Umbilical cord (tissue), 2 donors: ENCODE results near the gene KLRC4. TPM values are rescaled to one million over a fixed set of nuclear protein-coding genes. Genes with fewer than 3 reads are reported as not detected.
"Not testable (repeated sequence)": the region's sequence is repeated elsewhere in the genome, so short reads cannot be mapped to it uniquely, and the experiment has no call there.

Experiments
- DNase-seq: peaks from one replicate; pipeline ENCODE4 v3.0.0-alpha.2; 2015; ENCODE audit warnings: low spot score
- total RNA-seq: library from RNA; depleted of rRNA; stranded (reverse); fragments of >200 nt; gene quantifications from one replicate; pipeline ENCODE4 v1.2.3, GENCODE V29; 2014; ENCODE audit warnings: low replicate concordance; ENCODE audit not compliant: insufficient read depth

The KLRC4 gene
- total RNA-seq: 12.8 TPM

GRCh38 chr12:10409392-10409791 is at the start of gene KLRC4:
KLRC4 (minus strand) TSS chr12:10409757; CDS start chr12:10409575, 182 bp downstream.
- no peak for DNase-seq

GRCh38 chr12:10457760-10458159 is 48.2 kb upstream of the KLRC4 start:
- no peak for DNase-seq

GRCh38 chr12:10456856-10457255 is 47.3 kb upstream of the KLRC4 start:
- DNase-seq: no peak

GRCh38 chr12:10455766-10456165 is 46.2 kb upstream of the KLRC4 start:
- DNase-seq: no peak

- no peak for DNase-seq
Measured at GRCh38 chr12:10454531-10454930, 45.0 kb upstream of the KLRC4 start.

- DNase-seq: no peak
Measured at GRCh38 chr12:10453156-10453555, 43.6 kb upstream of the KLRC4 start, which contains the start of gene KLRC1. KLRC1 (minus strand) TSS chr12:10453377; CDS start chr12:10451156, 2,221 bp downstream.

GRCh38 chr12:10448236-10448635 is 38.7 kb upstream of the KLRC4 start:
- DNase-seq: no peak

- not testable (repeated sequence) for DNase-seq
Measured at GRCh38 chr12:10446052-10446451, 36.5 kb upstream of the KLRC4 start.

GRCh38 chr12:10441144-10441543 is 31.6 kb upstream of the KLRC4 start:
- not testable (repeated sequence) for DNase-seq

GRCh38 chr12:10439608-10440274 is 30.2 kb upstream of the KLRC4 start:
- DNase-seq: not testable (repeated sequence)

GRCh38 chr12:10437601-10438000 is 28.0 kb upstream of the KLRC4 start:
- not testable (repeated sequence) for DNase-seq

GRCh38 chr12:10435816-10436215 is 26.3 kb upstream of the KLRC4 start, which contains the start of gene KLRC2:
KLRC2 (minus strand) TSS chr12:10436010; CDS start chr12:10435986, 24 bp downstream.
- DNase-seq: not testable (repeated sequence)

GRCh38 chr12:10430623-10431022 is 21.1 kb upstream of the KLRC4 start:
- DNase-seq: not testable (repeated sequence)

GRCh38 chr12:10425938-10426337 is 16.4 kb upstream of the KLRC4 start:
- DNase-seq: not testable (repeated sequence)

GRCh38 chr12:10424260-10424899 is 14.8 kb upstream of the KLRC4 start:
- DNase-seq: not testable (repeated sequence)

GRCh38 chr12:10422159-10422558 is 12.6 kb upstream of the KLRC4 start:
- not testable (repeated sequence) for DNase-seq

- DNase-seq: not testable (repeated sequence)
Measured at GRCh38 chr12:10420334-10420733, 10.8 kb upstream of the KLRC4 start, which contains the start of gene KLRC3. KLRC3 (minus strand) TSS chr12:10420595; CDS start chr12:10420550, 45 bp downstream.

GRCh38 chr12:10408842-10409241 is 715 bp downstream of the KLRC4 start:
- DNase-seq: no peak

GRCh38 chr12:10406725-10407124 is 2.8 kb downstream of the KLRC4 start:
- no peak for DNase-seq

- no peak for DNase-seq
Measured at GRCh38 chr12:10405294-10405693, 4.3 kb downstream of the KLRC4 start.

GRCh38 chr12:10404798-10405197 is 4.8 kb downstream of the KLRC4 start:
- no peak for DNase-seq

GRCh38 chr12:10400829-10401228 is 8.7 kb downstream of the KLRC4 start:
- DNase-seq: no peak

GRCh38 chr12:10398168-10398567 is 11.4 kb downstream of the KLRC4 start:
- DNase-seq: no peak
